OCI-M2 (cell line): ENCODE measurements around the gene PRSS57.
"Not testable (repeated sequence)": the region's sequence is repeated elsewhere in the genome, so short reads cannot be mapped to it uniquely, and the experiment has no call there.

Source experiments
- DNase-seq: peaks from one replicate; lab custom pipeline; 2025; ENCODE audit not compliant: unreplicated experiment; lab: John Stamatoyannopoulos, UW

The PRSS57 gene

DNA sequence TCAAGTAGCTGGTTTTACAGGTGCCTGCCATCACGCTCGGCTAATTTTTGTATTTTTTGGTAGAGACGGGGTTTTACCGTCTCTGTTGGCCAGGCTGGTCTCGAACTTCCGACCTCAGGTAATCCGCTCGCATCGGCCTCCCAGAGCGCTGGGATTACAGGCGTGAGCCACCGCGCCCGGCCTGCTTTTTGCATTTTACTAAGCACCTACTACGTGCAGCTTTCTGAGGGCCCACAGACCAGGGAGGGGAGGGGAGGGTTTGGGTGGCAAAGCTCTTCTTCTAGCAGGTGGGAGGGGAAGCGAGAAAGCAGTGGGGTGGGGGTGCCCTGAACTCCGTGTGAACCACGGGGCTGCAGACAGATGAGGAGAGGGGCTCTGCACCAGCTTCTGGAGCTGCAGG lies 28.5 kb upstream of the PRSS57 start:
- DNase-seq = no peak

GRCh38 chr19:723247-723646 lies 28.0 kb upstream of the PRSS57 start:
- no peak for DNase-seq

GRCh38 chr19:722553-723101 lies 27.4 kb upstream of the PRSS57 start:
- DNase-seq = no peak

DNA sequence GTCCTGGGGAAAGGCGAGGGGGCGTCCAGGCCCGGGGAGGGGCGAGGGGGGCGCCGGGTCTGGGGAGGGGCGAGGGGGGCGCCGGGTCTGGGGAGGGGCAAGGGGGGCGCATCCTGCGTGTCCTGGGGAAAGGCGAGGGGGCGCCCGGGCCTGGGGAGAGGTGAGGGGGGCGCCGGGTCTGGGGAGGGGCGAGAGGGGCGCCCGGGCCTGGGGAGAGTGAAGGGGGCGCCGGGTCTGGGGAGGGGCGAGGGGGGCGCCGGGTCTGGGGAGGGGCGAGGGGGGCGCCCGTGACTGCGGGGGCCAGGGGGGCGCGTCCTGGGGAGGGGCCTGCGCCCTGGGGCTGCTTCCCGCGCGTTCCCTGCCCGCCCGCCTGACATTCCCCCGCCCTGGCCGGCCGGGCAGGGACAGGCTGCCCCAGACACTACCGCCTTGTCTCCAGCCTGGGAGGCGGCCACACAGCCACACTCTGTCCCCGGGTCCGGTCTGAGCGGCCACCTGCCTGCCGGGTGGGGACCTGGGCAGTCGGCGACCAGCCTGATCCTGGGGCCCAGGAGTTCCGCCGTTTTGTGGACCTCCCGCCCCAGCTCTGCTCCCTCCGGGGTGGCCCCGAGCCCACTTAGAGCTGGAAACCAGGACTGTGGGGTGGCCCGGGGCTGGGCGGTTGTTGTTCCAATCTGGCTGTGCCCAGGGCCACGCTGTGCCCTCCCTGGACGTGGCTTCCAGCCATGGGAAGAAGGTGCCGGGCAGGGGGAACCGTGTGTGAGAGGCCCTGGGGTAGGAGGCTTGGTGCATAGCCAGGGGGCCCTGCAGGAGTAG lies 25.3 kb upstream of the PRSS57 start:
- DNase-seq = no peak

DNA sequence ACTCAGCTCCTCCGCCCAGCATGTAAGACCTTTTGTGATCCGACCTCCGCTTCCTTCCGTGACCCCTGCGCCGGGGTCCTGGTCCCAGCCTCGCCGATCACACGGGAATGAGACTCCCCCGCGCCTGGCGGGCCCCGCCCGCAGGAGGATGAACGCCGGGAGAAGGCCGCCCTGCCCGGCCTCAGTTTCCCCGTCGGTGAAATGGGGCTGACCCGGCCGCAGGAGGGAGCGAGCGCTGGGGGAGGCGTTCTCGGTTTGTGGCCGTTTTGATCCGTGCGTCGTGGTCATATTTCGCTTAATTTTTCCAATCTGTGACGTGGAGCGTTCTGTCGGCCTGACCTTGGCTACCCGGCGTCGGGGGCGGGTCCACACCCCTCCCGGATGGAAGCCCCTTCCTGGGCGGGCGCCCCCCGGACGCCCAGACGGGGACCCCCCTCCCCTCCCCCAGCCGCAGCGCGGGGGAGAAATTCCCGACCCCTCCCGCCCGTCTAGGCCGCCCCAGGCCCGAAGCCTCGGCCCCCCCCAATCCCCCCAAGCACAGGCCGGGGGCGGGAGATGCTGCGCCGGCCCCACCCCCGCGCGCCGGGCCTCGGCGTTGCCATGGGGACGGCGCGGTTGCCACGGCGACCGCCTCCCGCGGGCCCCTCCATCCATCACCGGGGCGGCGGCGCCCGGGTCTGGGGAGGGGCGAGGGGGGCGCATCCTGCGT lies 24.5 kb upstream of the PRSS57 start:
- no peak for DNase-seq

DNA sequence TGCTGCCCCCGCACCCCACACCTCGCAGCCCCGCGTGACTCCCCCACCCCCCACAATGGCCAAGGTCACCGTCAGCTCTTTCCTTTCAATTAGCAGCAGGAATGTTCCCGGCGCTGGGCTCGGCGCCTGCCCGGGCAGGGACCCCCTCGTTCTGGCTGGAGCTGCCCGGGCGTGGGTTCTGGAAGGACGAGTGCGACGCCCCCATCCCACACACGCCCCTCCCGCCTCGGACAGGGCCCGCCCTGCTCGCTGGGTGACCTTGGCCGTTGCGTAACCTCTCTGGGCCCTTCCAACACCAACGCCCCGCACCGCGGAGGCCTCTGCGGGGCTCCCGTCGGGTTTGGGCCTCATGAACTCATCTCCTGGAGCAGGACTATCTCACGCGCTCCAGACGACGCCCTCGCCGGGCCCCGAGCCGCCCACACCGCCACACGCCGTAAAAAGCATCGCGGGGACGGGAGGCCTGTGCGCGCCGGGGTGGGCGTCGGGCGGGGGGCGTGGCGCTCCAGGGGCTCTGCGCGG lies 23.8 kb upstream of the PRSS57 start:
- DNase-seq = no peak

GRCh38 chr19:718251-718951 lies 23.1 kb upstream of the PRSS57 start:
- no peak for DNase-seq

DNA sequence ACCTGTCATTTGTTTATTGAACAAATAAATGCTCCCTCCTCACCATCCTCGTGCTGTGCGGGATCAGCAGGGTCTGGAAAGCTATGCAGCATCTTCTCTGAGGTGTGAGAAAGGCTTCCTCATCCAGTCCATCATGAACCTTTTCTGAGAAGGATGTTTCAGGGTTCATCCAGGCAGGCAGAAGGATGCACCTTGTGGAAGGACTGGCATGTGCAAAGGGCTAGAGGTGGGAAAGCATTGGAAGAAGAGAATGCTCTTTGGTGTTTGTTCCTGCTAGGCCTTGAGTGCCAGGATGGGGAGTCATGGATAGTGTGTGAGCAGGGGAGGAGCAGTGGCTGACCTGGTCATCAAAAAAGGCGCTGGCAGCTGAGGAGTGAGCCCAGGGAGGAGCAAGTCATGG lies 20.1 kb upstream of the PRSS57 start:
- no peak for DNase-seq

DNA sequence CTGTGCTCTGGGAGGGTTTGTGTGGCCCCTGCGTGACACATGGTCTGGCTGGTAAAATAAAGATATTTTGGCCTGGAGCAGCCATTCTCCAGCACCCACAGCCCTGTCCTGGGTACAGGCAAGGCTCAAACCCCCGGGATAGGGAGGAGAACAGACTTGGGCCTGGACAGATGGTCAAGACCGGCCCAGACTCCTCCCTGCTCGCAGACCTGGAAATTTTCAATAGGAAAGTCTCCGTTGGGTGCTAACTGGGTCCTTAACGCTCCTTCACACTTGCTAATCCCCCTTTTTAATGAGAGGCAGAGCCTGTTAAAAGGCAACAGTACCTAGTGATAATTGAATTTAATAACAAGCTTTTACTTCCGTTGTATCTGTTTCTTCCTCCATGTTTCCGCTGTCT lies 16.0 kb upstream of the PRSS57 start:
- no peak for DNase-seq

- no peak for DNase-seq
These were observed 15.5 kb upstream of the PRSS57 start for GRCh38 chr19:710767-711166.

- DNase-seq = no peak
These were observed 14.8 kb upstream of the PRSS57 start for GRCh38 chr19:709965-710571.

- DNase-seq = no peak
These were observed 14.1 kb upstream of the PRSS57 start for GRCh38 chr19:709196-709964.

DNA sequence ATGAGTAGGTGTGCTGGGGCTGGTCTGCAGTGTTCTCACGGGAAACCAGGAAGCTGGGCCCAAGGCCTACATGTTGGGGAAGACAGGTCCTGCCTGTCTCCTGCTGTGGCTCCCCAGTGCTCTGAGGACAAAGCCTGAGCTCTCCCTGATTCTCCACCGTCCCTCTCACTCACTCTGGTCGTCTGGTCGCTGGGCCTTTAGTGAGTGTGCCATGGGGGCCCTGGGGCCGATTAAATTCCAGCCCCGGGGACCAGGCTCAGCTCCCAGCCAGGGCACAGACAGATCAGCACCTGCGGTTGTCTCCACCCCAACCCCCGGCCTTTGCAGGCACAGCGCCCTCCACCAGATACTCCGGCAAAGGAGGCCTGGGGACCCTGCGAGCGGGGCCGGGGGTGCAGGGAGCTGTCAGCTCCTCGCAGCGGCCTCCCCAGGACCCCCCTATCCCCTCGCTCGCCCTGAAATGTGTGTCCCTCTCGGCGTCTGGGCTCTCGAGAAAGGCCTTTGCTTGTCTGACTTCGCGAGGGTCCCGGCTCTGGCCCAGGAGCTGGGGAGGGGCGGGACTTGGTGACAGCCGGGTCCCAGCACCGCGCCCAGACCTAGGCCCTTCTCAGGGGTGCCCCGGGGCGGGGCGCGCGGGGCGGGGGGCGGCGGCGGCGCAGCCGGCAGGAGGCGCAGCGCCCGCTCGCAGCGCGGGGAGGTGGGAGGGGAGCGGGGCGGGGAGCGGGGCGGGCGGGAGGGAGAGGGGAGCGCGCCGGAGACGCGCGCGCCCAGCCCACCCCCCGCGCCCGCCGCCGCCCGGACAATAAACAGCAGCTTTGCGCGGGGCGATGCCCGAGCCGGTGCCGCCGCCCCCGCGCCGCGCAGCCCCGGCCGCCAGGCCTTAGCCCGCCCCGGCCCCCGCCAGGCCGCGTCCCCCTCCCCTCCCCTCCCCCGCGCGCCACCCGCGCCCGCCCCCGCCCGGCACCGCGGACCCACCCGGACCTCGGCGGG lies 13.2 kb upstream of the PRSS57 start, which contains the start of gene PALM:
Gene PALM, plus strand, starts transcription at position 782 of the 990 bp plus-strand sequence. CDS start 212 bp downstream, outside the sequence.
- DNase-seq = no peak

GRCh38 chr19:704447-704741 lies 9.1 kb upstream of the PRSS57 start:
- DNase-seq = no peak

GRCh38 chr19:703651-704446 lies 8.6 kb upstream of the PRSS57 start:
- no peak for DNase-seq

- DNase-seq = no peak
These were observed 8.0 kb upstream of the PRSS57 start for GRCh38 chr19:703329-703650.

GRCh38 chr19:702847-703246 lies 7.6 kb upstream of the PRSS57 start:
- DNase-seq = not testable (repeated sequence)

- not testable (repeated sequence) for DNase-seq
These were observed 4.6 kb upstream of the PRSS57 start for GRCh38 chr19:699885-700284.
